Peyer's patch (tissue), 4 donors: ENCODE data around the gene CAPZA2. TPM values are rescaled to one million over a fixed set of nuclear protein-coding genes. Genes with fewer than 3 reads are reported as not detected.

Source experiments
- DNase-seq, 3 donors: peaks; one replicate each; pipeline ENCODE4 v3.0.0-alpha.2; 2017 to 2019
- H3K27ac ChIP-seq, 4 donors: fragments of 200-600 bp; sonication (generic); one replicate each; pipeline ENCODE4 v1.5.1; 2016 to 2019
- H3K27me3 ChIP-seq, 2 donors: fragments of 200-600 bp; sonication (generic); one replicate each; pipeline ENCODE4 v1.5.1; 2019
- H3K36me3 ChIP-seq, 3 donors: fragments of 200-600 bp; sonication (generic); one replicate each; pipeline ENCODE4 v1.5.1; 2016 to 2019
- H3K4me1 ChIP-seq, 4 donors: fragments of 200-600 bp; sonication (generic); one replicate each; pipeline ENCODE4 v1.5.1; 2016 to 2019
- H3K4me3 ChIP-seq, 4 donors: fragments of 200-600 bp; sonication (generic); 1 replicate in 3 of 4; 2 replicates in 1 of 4; pipeline ENCODE4 v1.5.1; 2016 to 2019; ENCODE audit warnings: mild to moderate bottlenecking in 1 of 4
- H3K9me3 ChIP-seq, 4 donors: fragments of 200-600 bp; sonication (generic); one replicate each; pipeline ENCODE4 v1.5.1; 2016 to 2019; ENCODE audit warnings: mild to moderate bottlenecking in 1 of 4
- CTCF ChIP-seq, 6 experiments: fragments of 450-650 bp in 4 of 6; fragments of 200-600 bp in 2 of 6; sonication (generic) in 1 of 6; IDR thresholded peaks; one replicate each; pipeline ENCODE4 v1.5.1; 2017 to 2019; ENCODE audit warnings: antibody characterized with exemption in 6 of 6, mild to moderate bottlenecking in 3 of 6, moderate library complexity in 1 of 6
- POLR2A ChIP-seq, 2 donors: fragments of 450-650 bp; IDR thresholded peaks; one replicate each; pipeline ENCODE4 v1.5.1; 2017; ENCODE audit warnings: antibody characterized with exemption in 2 of 2, mild to moderate bottlenecking in 2 of 2, moderate library complexity in 2 of 2
- total RNA-seq, 4 donors: library from RNA; depleted of rRNA; stranded (reverse); fragments of >200 nt; gene quantifications; one replicate each; pipeline ENCODE4 v1.1.0, GENCODE V29; 2016

The CAPZA2 gene
- total RNA-seq, 4 donors from 2014 or later = 53.1 to 133 (median 97.2) TPM

- no peak overlapping the region for H3K27ac ChIP-seq
- H3K9me3 ChIP-seq = no peaks in the 10 kb centered on the region
- H3K36me3 ChIP-seq = no peaks in the 10 kb centered on the region
- no peak for TF ChIP-seq CTCF (IDR thresholded peaks at IDR 0.05)
- no peak for TF ChIP-seq POLR2A (IDR thresholded peaks at IDR 0.05)
- H3K27me3 ChIP-seq = no peaks in the 10 kb centered on the region
- peak overlapping the region in 1 of 4 donors; percentile 80 for H3K4me3 ChIP-seq
- DNase-seq = no peak
- H3K4me1 ChIP-seq = peaks cover 0 to 25% (median 1%) of the 10 kb centered on the region in 4 donors
Observed at GRCh38 chr7:116861717-116862116, 670 bp upstream of the CAPZA2 start.

- DNase-seq = peak in 1 of 3 donors; percentile 54
Observed at GRCh38 chr7:116862951-116863670, 724 bp downstream of the CAPZA2 start.

GRCh38 chr7:116863936-116864500 is 1.6 kb downstream of the CAPZA2 start:
- DNase-seq = no peak
- no peak for TF ChIP-seq POLR2A (IDR thresholded peaks at IDR 0.05)
- no peak for TF ChIP-seq CTCF (IDR thresholded peaks at IDR 0.05)
- peak overlapping the region in 3 of 4 donors; percentile 80 to 100 (median 86) for H3K4me3 ChIP-seq
- H3K27me3 ChIP-seq = no peaks in the 10 kb centered on the region
- peaks cover 0 to 37% (median 1%) of the 10 kb centered on the region in 4 donors for H3K4me1 ChIP-seq
- no peaks in the 10 kb centered on the region for H3K36me3 ChIP-seq
- H3K27ac ChIP-seq = peak overlapping the region in 1 of 4 donors; percentile 91
- H3K9me3 ChIP-seq = no peaks in the 10 kb centered on the region

More at GRCh38 chr7:116862951-116863670, 724 bp downstream of the CAPZA2 start:
- H3K36me3 ChIP-seq = no peaks in the 10 kb centered on the region
- no peaks in the 10 kb centered on the region for H3K9me3 ChIP-seq
- peak overlapping the region; percentile 91 to 100 (median 96) for H3K27ac ChIP-seq
- peak overlapping the region; percentile 80 to 100 (median 88) for H3K4me3 ChIP-seq
- no peaks in the 10 kb centered on the region for H3K27me3 ChIP-seq
- H3K4me1 ChIP-seq = peaks cover 0 to 29% (median 1%) of the 10 kb centered on the region in 4 donors
- TF ChIP-seq CTCF (IDR thresholded peaks at IDR 0.05) (no peak), POLR2A (IDR thresholded peaks at IDR 0.05) (no peak)

- H3K27me3 ChIP-seq = no peaks in the 10 kb centered on the region
- peak overlapping the region in 1 of 4 donors; percentile 3 for H3K27ac ChIP-seq
- no peaks in the 10 kb centered on the region for H3K36me3 ChIP-seq
- TF ChIP-seq POLR2A (IDR thresholded peaks at IDR 0.05) (no peak), CTCF (IDR thresholded peaks at IDR 0.05) (no peak)
- H3K4me1 ChIP-seq = peaks cover 0 to 70% (median 4%) of the 10 kb centered on the region in 4 donors
- DNase-seq = no peak
- H3K9me3 ChIP-seq = no peaks in the 10 kb centered on the region
- H3K4me3 ChIP-seq = no peak overlapping the region
Observed at GRCh38 chr7:116871061-116871700, 8.8 kb downstream of the CAPZA2 start.

GRCh38 chr7:116872026-116872425 is 9.6 kb downstream of the CAPZA2 start:
- DNase-seq = no peak
- Histone ChIP-seq H3K27me3 (no peaks in the 10 kb centered on the region), H3K36me3 (no peaks in the 10 kb centered on the region), H3K27ac (no peak overlapping the region), H3K4me3 (no peak overlapping the region), H3K9me3 (no peaks in the 10 kb centered on the region), H3K4me1 (peaks cover 0 to 72% (median 4%) of the 10 kb centered on the region in 4 donors)
- no peak for TF ChIP-seq CTCF (IDR thresholded peaks at IDR 0.05)
- TF ChIP-seq POLR2A (IDR thresholded peaks at IDR 0.05) = no peak
